GM19351 (cell line): ENCODE data around the gene ANXA2.
"Not testable (repeated sequence)": the region's sequence is repeated elsewhere in the genome, so short reads cannot be mapped to it uniquely, and the experiment has no call there.

Experiments
- ATAC-seq: cut with Tn5 transposase; IDR thresholded peaks from one replicate; pipeline ENCODE4 v1.9.1; 2021; ENCODE audit warnings: mild to moderate bottlenecking, moderate library complexity; ENCODE audit not compliant: unreplicated experiment

ANXA2 gene

GRCh38 chr15:60411774-60412425, 14.1 kb upstream of the ANXA2 start:
- ATAC-seq = no peak

DNA sequence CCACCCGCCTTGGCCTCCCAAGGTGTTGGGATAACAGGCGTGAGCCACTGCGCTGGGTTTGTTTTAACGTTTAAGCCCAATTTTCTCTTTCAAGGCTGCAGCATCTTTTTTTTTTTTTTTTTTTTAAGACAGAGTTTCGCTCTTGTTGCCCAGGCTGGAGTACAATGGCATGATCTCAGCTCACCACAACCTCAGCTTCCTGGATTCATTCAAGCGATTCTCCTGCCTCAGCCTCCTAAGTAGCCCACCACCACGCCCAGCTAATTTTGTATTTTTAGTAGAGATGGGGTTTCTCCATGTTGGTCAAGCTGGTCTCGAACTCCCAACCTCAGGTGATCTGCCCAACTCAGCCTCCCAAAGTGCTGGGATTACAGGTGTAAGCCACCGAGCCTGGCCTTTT, 12.6 kb upstream of the ANXA2 start:
- not testable (repeated sequence) for ATAC-seq

- no peak for ATAC-seq
Observed at GRCh38 chr15:60408463-60408981, 10.7 kb upstream of the ANXA2 start.

- ATAC-seq = no peak
Observed at GRCh38 chr15:60407415-60407805, 9.6 kb upstream of the ANXA2 start.

DNA sequence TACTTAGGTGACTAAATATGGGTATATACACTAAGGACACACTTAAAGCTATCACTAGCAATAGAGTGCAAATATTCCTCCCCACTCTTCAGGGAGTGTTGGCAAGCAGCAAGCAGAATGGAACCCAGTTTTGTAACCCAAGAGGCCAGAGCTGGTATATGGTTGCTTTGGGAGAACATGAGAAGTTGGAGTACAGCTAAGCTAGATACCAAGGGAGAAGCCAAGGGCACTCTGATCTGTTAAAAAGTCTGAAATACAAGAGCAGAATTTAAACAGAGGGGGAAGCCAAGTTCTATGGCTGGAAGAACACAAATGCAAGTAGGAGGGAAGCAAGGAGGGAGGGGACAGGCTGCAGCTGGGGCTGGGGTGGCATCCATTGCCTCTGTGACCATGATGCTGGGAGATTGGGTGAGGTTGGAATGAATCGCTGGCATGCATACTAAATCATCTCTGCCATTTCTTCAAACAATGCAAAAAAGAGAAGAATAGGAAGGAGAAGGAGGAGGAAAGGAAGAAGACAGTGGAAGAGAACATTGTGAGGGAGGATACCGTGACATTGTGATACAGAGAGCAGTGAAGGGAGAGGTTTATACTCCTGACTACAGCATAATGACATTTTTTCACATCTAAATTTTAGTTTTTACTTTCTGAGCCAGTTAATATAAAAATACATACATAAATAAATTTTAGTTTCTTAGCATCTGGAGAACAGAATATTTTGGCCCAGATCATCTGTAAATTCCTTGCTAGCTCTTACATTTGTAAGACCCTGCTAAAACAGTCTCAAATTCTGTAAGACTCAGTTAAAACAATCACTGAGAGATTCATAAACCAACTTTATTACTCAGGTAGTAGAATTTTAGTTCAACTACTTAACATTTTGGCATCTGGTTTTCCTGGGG, 9.0 kb upstream of the ANXA2 start:
- ATAC-seq = no peak

- ATAC-seq = no peak
Observed at GRCh38 chr15:60405399-60405798, 7.6 kb upstream of the ANXA2 start.

GRCh38 chr15:60404351-60404750, 6.6 kb upstream of the ANXA2 start:
- ATAC-seq = not testable (repeated sequence)

DNA sequence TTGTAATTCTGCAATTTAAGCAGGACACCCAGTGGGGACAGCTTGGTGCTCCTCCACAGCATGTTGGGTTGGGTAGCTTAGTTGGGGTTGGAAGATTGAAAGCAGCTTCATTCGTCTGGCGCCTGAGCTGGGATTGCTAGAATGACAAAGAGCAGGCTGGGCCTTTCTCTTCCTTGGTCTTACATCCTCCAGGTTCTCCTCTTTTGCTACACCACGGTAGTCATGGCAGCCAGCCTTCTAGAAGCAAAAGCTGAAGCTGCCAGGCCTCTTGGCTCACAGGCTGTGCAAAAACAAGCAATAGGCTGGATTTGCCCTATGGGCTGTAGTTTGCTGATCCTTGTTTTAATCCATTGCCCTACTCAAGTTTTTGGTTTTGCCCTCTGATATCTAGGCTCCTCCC, 3.2 kb upstream of the ANXA2 start:
- no peak for ATAC-seq

GRCh38 chr15:60399931-60400330, 2.1 kb upstream of the ANXA2 start:
- ATAC-seq = no peak

GRCh38 chr15:60399246-60399915, 1.6 kb upstream of the ANXA2 start:
- no peak for ATAC-seq

- peak; percentile 80 for ATAC-seq
Observed at GRCh38 chr15:60396958-60397771, 621 bp downstream of the ANXA2 start.

GRCh38 chr15:60396560-60396957, 1.2 kb downstream of the ANXA2 start:
- no peak for ATAC-seq

DNA sequence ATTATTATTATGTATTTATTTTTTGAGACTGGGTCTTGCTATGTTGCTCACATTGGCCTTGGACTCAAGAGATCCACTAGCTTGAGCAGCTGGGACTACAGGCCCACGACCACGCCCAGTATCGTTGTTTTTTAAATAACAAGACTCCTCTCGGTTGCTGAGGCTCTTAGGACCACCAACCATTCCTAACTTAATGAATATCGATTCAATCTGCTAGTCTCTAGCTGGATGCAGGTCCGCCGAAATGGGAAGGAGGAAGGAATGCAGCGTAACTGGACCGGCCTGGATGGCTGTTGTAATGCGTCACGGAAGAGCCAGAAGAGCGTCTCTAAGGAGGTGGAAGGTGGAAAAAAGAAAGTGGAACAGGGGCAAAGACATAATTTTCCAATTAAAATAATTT, 1.7 kb downstream of the ANXA2 start:
- ATAC-seq = no peak

- ATAC-seq = no peak
Observed at GRCh38 chr15:60395276-60396011, 2.3 kb downstream of the ANXA2 start.

- no peak for ATAC-seq
Observed at GRCh38 chr15:60394689-60395097, 3.1 kb downstream of the ANXA2 start.

GRCh38 chr15:60392986-60393790, 4.6 kb downstream of the ANXA2 start:
- no peak for ATAC-seq

GRCh38 chr15:60392601-60392985, 5.2 kb downstream of the ANXA2 start:
- no peak for ATAC-seq

GRCh38 chr15:60391722-60392315, 6.0 kb downstream of the ANXA2 start:
- ATAC-seq = no peak
